GM12873 (cell line): ENCODE measurements around the gene SELE.
A peak's percentile ranks its signal among the peaks of the same experiment; 100 is the strongest.

Experiments used
- CTCF ChIP-seq: IDR thresholded peaks from 2 replicates; pipeline ENCODE4 v1.5.1; 2012; ENCODE audit warnings: low read depth, mild to moderate bottlenecking, moderate library complexity, low read length, control low read depth; ENCODE audit not compliant: insufficient read depth; ENCODE audit errors: missing control alignments

Gene SELE

GRCh38 chr1:169704797-169705196 lies 29.1 kb downstream of the SELE start:
- no peak for TF ChIP-seq CTCF

- TF ChIP-seq CTCF: no peak
Measured at GRCh38 chr1:169701261-169702005, 32.4 kb downstream of the SELE start.

- TF ChIP-seq CTCF: no peak
Measured at GRCh38 chr1:169699707-169700106, 34.2 kb downstream of the SELE start.

- TF ChIP-seq CTCF: no peak
Measured at GRCh38 chr1:169698976-169699375, 34.9 kb downstream of the SELE start.

GRCh38 chr1:169697755-169698154 lies 36.1 kb downstream of the SELE start:
- TF ChIP-seq CTCF: no peak

GRCh38 chr1:169696273-169697100 lies 37.4 kb downstream of the SELE start:
- TF ChIP-seq CTCF: no peak

- peak; percentile 13 for TF ChIP-seq CTCF
Measured at GRCh38 chr1:169694304-169695075, 39.4 kb downstream of the SELE start.
